Fibroblast of skin of left biceps (primary cell): Measurements from ENCODE around the gene CACNG6.

Source experiments
- DNase-seq, 2 experiments: peaks; one replicate each; pipeline ENCODE4 v3.0.0-alpha.2; 2013; ENCODE audit warnings: low read depth in 2 of 2

The CACNG6 gene

GRCh38 chr19:53966931-53967330 is 24.5 kb upstream of the CACNG6 start:
- no peak for DNase-seq

DNA sequence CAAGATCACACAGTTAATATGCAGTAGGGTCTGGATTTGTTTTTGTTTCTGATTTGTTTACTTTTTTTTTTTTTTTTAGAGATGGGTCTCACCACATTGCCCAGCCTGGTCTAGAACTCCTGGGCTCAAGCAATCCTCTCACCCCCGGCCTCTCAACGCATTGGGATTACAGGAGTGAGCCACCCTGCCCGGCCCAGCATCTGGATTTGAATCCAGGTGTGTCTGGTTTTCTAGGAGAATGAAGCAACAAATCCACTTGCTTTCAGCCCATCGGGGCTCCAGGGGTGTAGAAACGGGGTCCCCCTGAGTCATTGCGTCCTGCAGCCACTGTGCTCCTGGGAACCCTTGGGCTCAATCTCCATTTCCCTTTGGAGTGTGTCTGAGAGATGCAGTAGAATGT is 22.1 kb upstream of the CACNG6 start:
- DNase-seq = no peak

GRCh38 chr19:53971673-53972072 is 19.8 kb upstream of the CACNG6 start:
- DNase-seq = no peak

DNA sequence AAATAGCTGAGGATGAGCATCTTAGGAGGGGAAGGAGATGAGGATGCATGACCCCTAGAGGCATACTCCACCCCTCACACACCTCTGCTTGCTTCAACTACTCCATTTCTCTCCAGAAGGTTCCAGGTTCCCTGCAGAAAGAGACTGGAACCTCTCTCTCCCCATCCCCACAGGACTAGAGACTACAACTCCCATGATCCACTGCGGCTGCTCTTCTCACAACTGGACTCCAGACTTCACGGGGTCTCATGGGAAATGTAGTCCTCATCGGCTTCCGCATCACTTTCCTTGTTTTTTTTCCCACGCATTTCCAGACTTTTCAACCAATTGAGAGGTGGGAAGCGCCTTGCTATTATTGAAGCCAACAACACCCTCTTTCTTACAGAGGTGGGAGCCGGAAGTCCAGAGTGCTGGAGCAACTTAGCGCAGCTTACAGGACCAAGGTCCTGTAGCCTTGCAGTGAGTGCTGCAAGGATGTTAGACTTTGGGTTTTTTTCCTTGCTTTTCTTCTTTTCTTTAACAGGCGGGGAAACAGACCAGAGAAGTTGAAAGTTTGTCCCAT is 13.9 kb upstream of the CACNG6 start:
- peak; percentile 40 to 52 for DNase-seq

DNA sequence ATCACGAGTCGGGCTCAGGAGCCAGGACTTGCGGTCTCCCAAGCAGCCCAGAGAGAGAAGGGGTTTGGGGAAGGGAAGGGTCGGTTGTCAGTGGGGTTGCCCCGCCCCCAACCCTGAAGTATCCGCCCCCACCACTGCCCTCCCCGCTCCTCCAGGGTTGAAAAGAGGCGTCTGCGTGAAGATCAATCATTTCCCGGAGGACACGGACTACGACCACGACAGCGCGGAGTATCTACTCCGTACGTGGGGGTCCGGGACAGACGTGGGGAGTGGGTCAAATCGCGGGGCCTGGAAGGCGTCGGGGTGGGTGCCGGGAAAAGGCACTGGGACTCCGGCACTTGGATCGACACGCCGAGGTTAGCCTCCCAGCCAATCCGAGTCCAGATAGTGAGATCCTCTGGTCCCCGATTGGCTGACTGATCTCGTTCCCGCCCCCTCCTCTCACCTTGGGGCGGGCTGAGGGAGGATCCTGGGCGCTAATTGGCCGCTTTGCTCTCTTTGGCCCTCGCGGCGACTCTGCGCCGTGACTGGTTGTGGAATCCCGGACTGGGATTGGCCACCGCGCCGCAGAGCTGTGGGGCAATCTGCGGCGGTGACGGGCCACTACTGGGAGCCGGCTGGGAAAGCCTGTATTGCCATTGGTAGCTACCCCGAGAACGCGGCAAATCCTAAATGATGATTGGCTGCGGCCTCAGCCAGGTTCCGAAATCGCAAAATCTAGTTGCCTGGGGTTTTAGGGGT is 13.3 kb upstream of the CACNG6 start:
- DNase-seq = peak; percentile 51 to 66

GRCh38 chr19:53978975-53979801 is 12.2 kb upstream of the CACNG6 start:
- DNase-seq = no peak

- DNase-seq = no peak
These were observed 10.7 kb upstream of the CACNG6 start for GRCh38 chr19:53980539-53981375.

DNA sequence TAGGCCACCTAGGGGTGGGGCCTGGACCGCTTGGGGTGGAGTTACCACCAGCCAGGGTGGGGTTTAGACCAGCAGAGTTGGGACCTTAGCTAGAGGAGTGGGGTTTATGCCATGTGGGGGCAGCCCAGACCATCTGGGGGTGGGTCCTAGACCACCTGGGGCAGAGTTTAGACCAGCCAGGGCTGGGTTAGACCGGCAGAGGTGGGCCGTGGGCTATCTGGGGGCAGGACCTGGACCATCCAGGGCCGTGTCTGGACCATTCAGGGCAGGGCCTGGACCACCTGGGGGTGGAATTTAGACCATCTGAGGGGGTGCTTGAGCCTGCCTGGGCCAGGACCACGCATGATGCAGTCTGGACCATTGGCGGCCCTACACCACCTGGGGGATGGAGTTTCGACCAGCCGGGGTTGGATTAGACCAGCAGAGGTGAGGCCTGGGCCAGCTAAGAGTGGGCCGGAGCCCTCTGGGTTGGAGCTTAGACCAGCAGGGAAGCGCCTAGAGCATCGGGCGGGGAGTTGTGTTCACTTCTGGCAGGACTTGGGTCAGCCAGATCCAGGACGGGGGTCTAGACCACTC is 10.0 kb upstream of the CACNG6 start:
- no peak for DNase-seq

DNA sequence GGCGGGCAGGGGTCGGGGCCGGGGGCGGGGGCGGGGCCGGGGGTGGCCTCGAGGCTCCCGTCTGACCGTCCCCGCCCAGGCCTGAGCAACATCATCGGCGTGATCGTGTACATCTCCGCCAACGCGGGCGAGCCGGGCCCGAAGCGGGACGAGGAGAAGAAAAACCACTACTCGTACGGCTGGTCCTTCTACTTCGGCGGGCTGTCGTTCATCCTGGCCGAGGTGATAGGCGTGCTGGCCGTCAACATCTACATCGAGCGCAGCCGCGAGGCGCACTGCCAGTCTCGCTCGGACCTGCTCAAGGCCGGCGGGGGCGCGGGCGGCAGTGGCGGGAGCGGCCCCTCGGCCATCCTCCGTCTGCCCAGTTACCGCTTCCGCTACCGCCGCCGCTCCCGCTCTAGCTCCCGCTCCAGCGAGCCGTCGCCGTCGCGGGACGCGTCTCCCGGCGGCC is 9.4 kb upstream of the CACNG6 start:
- DNase-seq = no peak

DNA sequence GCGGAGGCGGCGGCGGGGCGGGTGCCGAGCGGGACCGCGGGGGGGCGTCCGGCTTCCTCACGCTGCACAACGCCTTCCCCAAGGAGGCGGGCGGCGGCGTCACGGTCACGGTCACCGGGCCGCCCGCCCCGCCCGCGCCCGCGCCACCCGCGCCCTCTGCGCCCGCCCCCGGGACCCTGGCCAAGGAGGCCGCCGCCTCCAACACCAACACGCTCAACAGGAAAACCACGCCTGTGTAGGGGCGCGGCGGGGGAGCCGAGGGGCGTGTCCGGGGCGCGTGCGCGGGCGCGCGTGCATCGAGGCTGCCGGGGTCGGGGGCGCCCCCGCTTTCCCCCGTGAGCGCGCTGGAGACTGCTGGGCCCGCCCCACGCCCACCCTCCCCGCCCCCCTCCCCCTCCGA is 8.8 kb upstream of the CACNG6 start:
- DNase-seq = no peak

GRCh38 chr19:53983457-53984289 is 7.8 kb upstream of the CACNG6 start:
- no peak for DNase-seq

GRCh38 chr19:53985863-53986262 is 5.6 kb upstream of the CACNG6 start:
- no peak for DNase-seq

- DNase-seq = no peak
These were observed 2.5 kb upstream of the CACNG6 start for GRCh38 chr19:53988981-53989380.

DNA sequence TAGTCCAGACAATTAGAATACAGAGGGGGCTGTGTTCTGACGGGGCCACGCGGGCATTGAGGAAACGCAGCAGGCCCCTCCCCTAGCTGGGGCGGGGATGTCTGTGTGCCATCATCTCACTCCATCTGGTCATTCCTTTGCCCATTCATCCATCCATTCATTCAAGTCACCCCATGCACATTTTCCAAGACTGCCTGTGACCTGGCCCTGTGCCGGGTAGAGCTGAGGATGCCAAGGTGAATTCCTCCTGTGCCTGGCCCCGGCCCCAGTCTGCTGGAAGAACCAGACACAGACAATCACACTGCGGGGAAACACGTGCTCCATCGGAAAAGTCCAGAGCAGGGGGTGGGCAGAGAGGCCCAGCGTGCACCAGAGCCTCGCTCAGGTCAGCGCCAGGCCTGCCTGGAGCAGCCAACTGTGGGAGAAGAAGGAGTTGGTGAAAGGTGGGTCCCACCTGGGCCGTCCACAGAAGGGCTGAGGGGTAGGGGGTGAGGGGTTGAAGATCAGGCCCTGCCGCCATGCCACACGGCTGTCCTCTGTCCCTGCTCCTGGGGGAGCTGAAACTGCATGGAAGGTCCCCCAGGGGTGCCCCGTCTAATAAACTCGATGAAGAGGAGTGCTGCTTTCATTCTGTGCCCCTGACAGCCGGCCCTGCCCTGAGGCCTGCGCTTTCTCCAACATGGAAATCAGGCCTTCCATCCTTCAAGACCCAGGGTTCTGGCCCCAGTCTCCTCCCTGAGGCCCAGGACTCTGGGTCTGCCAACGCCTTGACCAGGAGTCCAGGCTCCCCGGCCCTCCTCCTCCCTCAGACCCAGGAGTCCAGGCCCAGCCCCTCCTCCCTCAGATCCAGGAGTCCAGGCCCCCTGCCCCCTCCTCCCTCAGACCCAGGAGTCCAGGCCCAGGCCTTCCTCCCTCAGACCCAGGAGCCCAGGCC is 1.6 kb upstream of the CACNG6 start:
- no peak for DNase-seq

GRCh38 chr19:53992211-53992610 is 774 bp downstream of the CACNG6 start:
- no peak for DNase-seq

GRCh38 chr19:53992815-53993214 is 1.4 kb downstream of the CACNG6 start:
- no peak for DNase-seq

GRCh38 chr19:53993448-53993847 is 2.0 kb downstream of the CACNG6 start:
- DNase-seq = no peak

DNA sequence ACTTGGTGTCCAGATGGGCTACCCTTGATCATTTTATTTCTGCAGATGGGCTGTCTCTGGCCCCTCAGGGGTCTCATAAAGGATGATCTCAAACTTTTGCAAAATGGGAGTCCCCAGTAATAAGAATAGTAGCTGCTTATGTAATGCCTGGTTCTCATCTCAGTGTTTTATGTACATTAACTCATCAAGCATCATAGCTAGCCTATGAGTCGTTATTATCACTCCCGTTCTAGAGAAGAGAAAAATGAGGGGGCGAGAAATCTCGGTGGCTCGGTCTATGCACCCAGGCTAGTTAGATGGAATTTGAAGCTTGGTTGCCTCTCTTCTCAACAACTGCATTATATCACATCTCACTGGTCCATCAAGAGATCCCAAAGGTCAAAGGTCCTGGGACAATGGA is 3.4 kb downstream of the CACNG6 start:
- DNase-seq = no peak

GRCh38 chr19:53998223-53998622 is 6.8 kb downstream of the CACNG6 start:
- DNase-seq = no peak

DNA sequence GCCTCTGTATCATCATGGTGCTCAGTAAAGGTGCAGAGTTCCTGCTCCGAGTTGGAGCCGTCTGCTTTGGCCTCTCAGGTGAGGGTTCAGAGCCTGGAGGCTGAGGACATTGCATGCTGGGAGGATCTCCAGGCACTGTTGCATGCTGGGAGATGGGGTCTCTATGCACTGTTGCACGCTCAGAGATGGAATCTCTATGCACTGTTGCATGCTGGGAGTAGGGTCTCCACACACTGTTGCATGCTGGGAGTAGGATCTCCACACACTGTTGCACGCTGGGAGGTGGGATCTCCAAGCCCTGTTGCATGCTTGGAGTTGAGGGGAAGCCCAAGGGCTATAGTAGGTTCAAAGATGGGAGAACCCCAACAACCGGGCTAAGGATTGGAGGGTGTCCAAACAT is 8.3 kb downstream of the CACNG6 start:
- no peak for DNase-seq
